ENCODE results near the gene TRIO. TPM values are rescaled to one million over a fixed set of nuclear protein-coding genes. Genes with fewer than 3 reads are reported as not detected.

The TRIO gene
- polyA plus RNA-seq, 1 of the 3 experiments (the other 2 are of a cell fraction), result 229 TPM

- no peaks in the 10 kb centered on the region for H3K9me2 ChIP-seq
- H3K4me2 ChIP-seq, result peak overlapping the region; percentile 41
- H3K36me3 ChIP-seq (replicated peaks in 1 of 2; ENCODE audit: control insufficient read depth in 1 of 2, insufficient read depth in 2 of 2, low read length in 1 of 2), result no peaks in the 10 kb centered on the region
- H2AFZ ChIP-seq (ENCODE audit: low read depth), result no peak overlapping the region
- DNase-seq, result peak; percentile 38
- H3K9ac ChIP-seq, result no peak overlapping the region
- H3F3A ChIP-seq (replicated peaks; ENCODE audit: insufficient read depth), result peaks cover 22% of the 10 kb centered on the region
- peaks cover 39 to 63% of the 10 kb centered on the region in 2 experiments for H3K4me1 ChIP-seq (ENCODE audit: control insufficient read depth in 1 of 2, insufficient read depth in 2 of 2, low read depth in 1 of 2, low read length in 1 of 2)
- peaks cover 98% of the 10 kb centered on the region for H4K20me1 ChIP-seq (ENCODE audit: insufficient read depth)
- 71% methylated on average over 15 of the region's 15 CpGs for WGBS (ENCODE audit: low lambda C conversion rate)
- no peak overlapping the region for H3K4me3 ChIP-seq (ENCODE audit: low read depth in 2 of 2, low read length in 1 of 2)
- H3K9me3 ChIP-seq, result no peaks in the 10 kb centered on the region
- H3K27ac ChIP-seq (ENCODE audit: low read depth in 2 of 2, low read length in 1 of 2), result peak overlapping the region; percentile 40 to 81
- ChIA-PET CTCF (interaction anchor here (0.9 to 1.2 kb wide), 2 partner anchors 66 to 97 kb away, joined by 3 to 4 read pairs; no protein-coding TSS in a partner anchor), POLR2A (interaction anchor here (0.6 kb wide), 1 partner anchor 9 kb away, joined by 3 read pairs; no protein-coding TSS in a partner anchor)
- peak; percentile 9; the same call in 1 of the 2 replicates for TF ChIP-seq GATA2 (CRISPR knock-in tag; IDR thresholded peaks at IDR 0.05)
- TF ChIP-seq MXI1 (IDR thresholded peaks at IDR 0.05; ENCODE audit: low read depth, low read length), result peak; percentile 79
- TF ChIP-seq CHD2 (IDR thresholded peaks at IDR 0.05; ENCODE audit: low read length, partially characterized antibody), result no peak
- no peak for TF ChIP-seq EZH2phosphoT487 (IDR thresholded peaks at IDR 0.05; ENCODE audit: borderline replicate concordance, low read depth)
- no peak for TF ChIP-seq NRF1 (IDR thresholded peaks at IDR 0.05; ENCODE audit: low read depth, low read length)
- no peak for TF ChIP-seq ELF1 (IDR thresholded peaks at IDR 0.05)
- no peak for TF ChIP-seq TAF1 (IDR thresholded peaks at IDR 0.05; ENCODE audit: borderline replicate concordance, low read depth, low read length)
- TF ChIP-seq MEF2A (IDR thresholded peaks at IDR 0.05; ENCODE audit: borderline replicate concordance, low read depth), result no peak
- no peak for TF ChIP-seq USF1 (IDR thresholded peaks at IDR 0.05; ENCODE audit: borderline replicate concordance, low read depth)
- TF ChIP-seq FOSL2 (IDR thresholded peaks at IDR 0.05; ENCODE audit: borderline replicate concordance, low read depth), result no peak
- TF ChIP-seq REST (IDR thresholded peaks at IDR 0.05; ENCODE audit: low read depth, low read length), result no peak
- no peak for TF ChIP-seq RAD21 (IDR thresholded peaks at IDR 0.05; ENCODE audit: low read length)
- H3K79me2 ChIP-seq (ENCODE audit: insufficient read depth), result peaks cover 100% of the 10 kb centered on the region
- no peaks in the 10 kb centered on the region for H3K27me3 ChIP-seq (ENCODE audit: insufficient read depth)
Measured at GRCh38 chr5:14173377-14174229, 30.5 kb downstream of the TRIO start.
